MM.1S (cell line): ENCODE data around the gene ZNF665.

Source experiments
- CTCF ChIP-seq: fragments of 300-600 bp; sonication (generic); IDR thresholded peaks from 2 replicates; pipeline ENCODE4 v1.5.1; 2016; ENCODE audit warnings: antibody characterized with exemption, low read length, mixed read lengths
- EZH2phosphoT487 ChIP-seq: fragments of 300-600 bp; sonication (generic); IDR thresholded peaks from 2 replicates; pipeline ENCODE4 v1.6.1; 2018; ENCODE audit warnings: antibody characterized with exemption, low read length

DNA sequence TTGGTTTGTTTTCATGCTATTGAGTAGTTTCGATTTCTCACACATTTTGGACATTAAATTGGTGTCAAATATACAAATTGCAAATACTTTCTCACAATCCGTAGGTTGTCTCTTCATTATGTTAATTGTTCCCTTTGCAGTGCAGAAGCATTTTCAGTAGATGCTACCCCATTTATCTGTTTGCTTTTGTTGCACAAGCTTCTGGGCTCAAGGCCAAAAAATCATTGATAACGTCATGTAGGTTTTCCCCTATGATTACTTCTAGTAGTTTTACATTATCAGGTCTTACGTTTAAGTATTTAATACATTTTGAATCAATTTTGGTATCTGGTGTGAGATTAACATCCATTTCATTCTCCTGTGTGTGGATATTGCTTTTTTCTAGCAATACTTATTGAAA lies 20.3 kb downstream of the ZNF665 start:
- TF ChIP-seq EZH2phosphoT487, result no peak
- TF ChIP-seq CTCF, result no peak
